Measurements from ENCODE around the gene ENO1.

GRCh38 chr1:8817412-8818324 lies 60.8 kb downstream of the ENO1 start, which contains the start of gene RERE:
- TF ChIP-seq POLR2AphosphoS5 (IDR thresholded peaks at IDR 0.05): peak; percentile 89 to 98 (median 96)
- TF ChIP-seq POLR2A (IDR thresholded peaks at IDR 0.05): peak in 2 of 4 donors; percentile 86 to 96

Measured in stomach (tissue), 4 donors.